GM12864 (cell line): ENCODE data around the gene MLLT1.

ENCODE experiments used
- DNase-seq: peaks from one replicate; pipeline ENCODE4 v3.0.0-alpha.2; 2011; ENCODE audit warnings: low read depth
- H3K4me3 ChIP-seq: 2 replicates; pipeline ENCODE4 v1.5.1; 2011; ENCODE audit warnings: mild to moderate bottlenecking, low read depth, low read length, control low read depth
- TF ChIP-seq, protein P1 (sequence below): IDR thresholded peaks from 2 replicates; pipeline ENCODE4 v1.5.1; 2011; ENCODE audit warnings: low read depth, mild to moderate bottlenecking, moderate library complexity, low read length, control low read depth, inconsistent platforms; ENCODE audit errors: missing control alignments

The MLLT1 gene

DNA sequence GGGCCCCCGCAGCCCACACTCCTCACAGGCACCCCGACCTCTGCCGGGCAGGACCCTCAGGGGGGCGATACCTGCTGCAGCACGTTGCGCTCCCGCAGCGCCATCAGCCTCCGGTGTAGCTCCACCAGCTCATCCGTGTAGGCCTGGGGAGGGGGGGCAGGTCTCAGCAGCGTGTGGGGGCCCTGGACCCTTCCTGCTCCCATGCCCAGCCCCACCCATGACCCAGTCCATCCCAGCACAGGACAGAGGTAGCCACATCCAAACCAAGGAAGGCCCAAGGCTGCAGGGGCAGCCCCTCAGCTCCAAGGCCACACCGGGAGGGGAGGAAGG is 66.5 kb downstream of the MLLT1 start:
- H3K4me3 ChIP-seq: no peak overlapping the region
- no peak for DNase-seq
- TF ChIP-seq, protein P1, sequence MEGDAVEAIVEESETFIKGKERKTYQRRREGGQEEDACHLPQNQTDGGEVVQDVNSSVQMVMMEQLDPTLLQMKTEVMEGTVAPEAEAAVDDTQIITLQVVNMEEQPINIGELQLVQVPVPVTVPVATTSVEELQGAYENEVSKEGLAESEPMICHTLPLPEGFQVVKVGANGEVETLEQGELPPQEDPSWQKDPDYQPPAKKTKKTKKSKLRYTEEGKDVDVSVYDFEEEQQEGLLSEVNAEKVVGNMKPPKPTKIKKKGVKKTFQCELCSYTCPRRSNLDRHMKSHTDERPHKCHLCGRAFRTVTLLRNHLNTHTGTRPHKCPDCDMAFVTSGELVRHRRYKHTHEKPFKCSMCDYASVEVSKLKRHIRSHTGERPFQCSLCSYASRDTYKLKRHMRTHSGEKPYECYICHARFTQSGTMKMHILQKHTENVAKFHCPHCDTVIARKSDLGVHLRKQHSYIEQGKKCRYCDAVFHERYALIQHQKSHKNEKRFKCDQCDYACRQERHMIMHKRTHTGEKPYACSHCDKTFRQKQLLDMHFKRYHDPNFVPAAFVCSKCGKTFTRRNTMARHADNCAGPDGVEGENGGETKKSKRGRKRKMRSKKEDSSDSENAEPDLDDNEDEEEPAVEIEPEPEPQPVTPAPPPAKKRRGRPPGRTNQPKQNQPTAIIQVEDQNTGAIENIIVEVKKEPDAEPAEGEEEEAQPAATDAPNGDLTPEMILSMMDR: no peak

DNA sequence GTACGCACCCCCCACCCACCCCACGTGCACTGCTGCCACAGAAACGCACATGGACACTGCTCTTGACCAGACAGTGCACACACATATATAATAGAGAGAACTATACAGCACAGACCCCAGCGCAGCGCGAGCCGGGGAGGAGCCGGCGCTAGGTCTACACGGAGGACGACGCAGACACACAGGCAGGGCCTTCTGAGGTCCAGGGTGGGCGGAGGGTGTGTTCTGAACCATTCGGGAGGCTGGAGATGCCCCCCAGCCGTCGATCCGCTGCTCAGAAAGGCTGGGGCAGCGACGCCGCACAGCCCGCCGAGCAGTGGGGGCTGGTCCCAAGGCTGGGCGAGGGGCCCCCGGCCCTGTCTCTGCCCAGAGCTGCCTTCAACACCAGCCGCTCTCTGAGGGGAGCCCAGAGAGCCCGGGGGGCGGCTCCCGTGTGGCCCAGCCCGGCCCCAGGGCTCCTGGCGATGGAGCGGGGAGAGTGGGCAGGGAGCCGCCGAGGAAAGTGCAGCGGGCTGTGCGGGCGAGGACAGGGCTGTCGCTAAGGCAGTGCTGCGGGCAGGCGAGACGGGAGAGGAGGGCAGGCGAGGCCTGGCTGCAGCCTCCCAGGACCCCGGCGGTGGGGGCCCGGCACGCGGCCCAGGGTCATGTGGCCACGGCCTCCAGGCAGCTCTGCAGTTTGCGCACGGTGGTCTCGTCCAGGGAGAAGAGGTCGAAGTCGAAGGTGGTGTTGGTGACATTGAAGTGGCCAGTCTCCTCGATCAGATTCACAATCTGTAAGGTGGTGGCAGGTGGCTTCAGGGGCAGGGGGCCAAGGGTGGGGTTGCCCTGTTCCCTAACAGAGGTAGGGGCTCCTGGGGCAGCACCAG is 67.1 kb downstream of the MLLT1 start:
- no peak overlapping the region for H3K4me3 ChIP-seq
- DNase-seq: no peak
- TF ChIP-seq, protein P1: no peak

DNA sequence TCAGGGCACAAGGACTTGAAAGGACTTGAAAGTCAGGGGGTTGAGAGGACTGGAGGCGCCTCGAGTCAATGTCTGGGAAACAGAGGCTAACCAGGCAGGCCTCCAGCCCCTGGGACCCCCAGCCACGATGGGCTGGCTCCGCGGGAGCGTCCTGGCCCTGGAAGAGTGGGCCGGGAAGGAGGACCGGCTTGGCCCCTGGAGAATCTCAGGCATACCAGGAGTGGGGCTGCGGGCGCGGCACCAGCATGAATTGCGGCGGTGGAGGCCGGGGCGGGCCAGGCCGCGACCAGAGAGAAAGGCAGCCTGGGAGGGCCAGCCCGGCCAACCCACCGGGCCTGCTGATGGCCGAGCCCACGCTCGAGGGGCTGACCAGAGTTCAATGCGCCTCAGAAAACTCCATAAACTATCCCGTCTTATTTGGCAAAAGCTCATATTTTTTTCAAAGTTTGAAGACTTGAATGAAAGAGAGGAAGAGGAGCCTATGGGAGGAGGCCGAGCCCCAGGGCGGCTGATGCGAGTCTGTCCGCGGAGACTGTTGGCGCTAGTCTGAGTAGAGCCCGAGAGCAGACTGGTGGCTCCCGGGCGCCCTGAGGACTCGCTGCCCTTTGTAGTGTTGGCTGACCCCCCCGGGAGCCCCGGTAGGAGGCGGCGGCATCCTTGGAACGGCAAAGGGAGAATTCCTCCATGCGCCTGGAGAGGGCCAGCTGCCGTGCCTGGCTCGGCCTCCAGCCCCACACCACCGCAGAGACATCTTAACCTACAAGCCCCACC is 68.0 kb downstream of the MLLT1 start:
- no peak for DNase-seq
- TF ChIP-seq, protein P1: no peak
- no peak overlapping the region for H3K4me3 ChIP-seq

DNA sequence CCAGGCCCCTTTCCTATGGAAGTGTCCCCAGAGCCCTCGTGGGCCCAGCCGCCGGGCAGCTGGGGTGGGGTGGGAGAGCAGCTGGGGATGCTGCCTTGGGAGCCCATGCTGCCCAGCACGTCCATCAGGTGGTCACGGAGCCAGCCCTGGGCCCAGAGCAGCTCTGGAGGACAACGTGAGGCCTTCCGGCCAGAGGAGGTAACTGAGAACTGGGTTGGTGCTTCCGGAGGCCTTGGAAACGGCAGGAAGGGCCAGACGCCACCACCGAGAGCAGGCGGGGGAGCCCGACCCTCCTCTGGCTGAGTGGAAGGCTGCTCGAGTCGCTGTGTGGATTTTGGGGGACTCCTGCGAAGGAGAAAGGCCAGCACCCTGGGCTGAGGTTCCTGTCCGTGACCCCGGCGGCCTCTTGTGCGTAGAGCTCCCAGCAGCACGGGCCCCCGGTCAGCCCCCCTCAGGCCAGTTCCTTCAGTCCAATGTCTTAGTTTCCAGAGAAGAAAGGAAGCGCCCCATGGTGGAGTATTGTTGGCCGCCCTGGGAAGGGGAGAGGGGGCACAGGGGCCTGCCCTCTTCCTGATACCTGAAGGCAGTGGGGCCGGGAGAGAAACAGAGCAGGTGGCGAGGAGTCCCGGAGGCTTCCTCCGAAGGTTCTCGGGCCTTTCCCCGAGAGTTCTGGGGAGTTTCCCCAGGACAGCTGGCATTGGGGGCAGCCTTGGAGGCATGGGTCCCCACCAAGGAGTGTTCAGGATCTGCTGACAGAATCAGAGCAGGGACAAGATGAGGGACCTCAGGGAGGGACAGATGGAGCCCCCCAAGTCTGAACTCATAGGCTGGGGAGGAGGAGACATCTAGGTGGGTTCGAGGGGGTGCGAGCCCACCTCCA is 68.8 kb downstream of the MLLT1 start:
- H3K4me3 ChIP-seq: no peak overlapping the region
- no peak for DNase-seq
- TF ChIP-seq, protein P1: no peak

DNA sequence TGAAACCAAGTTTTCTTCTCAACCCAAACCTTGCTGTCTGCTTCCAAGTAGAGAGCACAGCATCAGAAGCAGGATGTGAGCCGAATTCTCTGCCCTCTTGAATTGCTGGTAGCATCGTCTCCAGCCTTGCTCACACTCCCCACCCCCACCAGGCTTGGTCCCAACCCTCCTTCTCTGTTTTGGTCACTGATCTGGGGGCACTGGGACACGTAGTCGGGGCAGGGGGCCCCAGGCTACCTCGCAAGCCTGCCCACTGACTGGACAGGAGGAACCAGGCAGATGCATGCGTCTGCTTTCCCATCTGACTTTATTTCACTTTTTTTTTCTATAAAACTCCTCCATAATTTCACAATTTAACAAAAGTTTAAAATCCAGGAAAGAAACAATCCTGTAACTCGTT is 69.7 kb downstream of the MLLT1 start:
- no peak for DNase-seq
- H3K4me3 ChIP-seq: no peak overlapping the region
- TF ChIP-seq, protein P1: no peak

DNA sequence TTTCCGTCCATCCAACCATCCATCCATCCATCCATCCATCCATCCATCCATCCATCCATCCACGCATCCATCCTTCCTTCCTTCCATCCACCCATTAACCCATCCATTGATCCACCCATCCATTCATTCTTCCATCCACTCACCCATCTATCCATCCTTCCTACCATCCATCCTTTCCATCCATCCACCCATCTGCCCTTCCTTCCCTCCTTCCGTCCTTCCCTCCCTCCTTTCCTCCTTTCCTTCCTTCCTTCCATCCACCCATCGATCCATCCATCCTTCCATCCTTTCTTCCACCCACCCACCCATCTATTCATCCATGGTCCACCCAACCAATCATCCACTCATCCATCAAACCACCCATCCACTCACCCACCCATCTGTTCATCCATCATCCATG is 70.1 kb downstream of the MLLT1 start:
- TF ChIP-seq, protein P1: no peak
- H3K4me3 ChIP-seq: no peak overlapping the region
- DNase-seq: no peak
